WTC11 (cell line): ENCODE data around the gene KCNJ11.

Experiments
- CTCF ChIP-seq: fragments of 200-600 bp; IDR thresholded peaks from 2 replicates; pipeline ENCODE4 v1.8.0; 2022; ENCODE audit warnings: antibody characterized with exemption
- NFE2L1 ChIP-seq: sonication (generic); formaldehyde crosslinking; IDR thresholded peaks from 2 replicates; pipeline ENCODE4 v1.8.1; 2023; ENCODE audit warnings: missing genetic modification reagents
- TCF7 ChIP-seq: sonication (generic); formaldehyde crosslinking; IDR thresholded peaks from 2 replicates; pipeline ENCODE4 v1.8.0; 2022; ENCODE audit warnings: mild to moderate bottlenecking, low read depth, missing genetic modification reagents, moderate library complexity
- TF ChIP-seq, protein P1 (sequence below): sonication (generic); formaldehyde crosslinking; IDR thresholded peaks from 2 replicates; pipeline ENCODE4 v1.8.1; 2022; ENCODE audit warnings: low read depth, missing genetic modification reagents, borderline replicate concordance
- TF ChIP-seq, protein P2 (sequence below): sonication (generic); formaldehyde crosslinking; IDR thresholded peaks from 2 replicates; pipeline ENCODE4 v1.8.1; 2022; ENCODE audit warnings: mild to moderate bottlenecking, moderate library complexity, missing genetic modification reagents
- TF ChIP-seq, protein P3 (sequence below): sonication (generic); formaldehyde crosslinking; IDR thresholded peaks from 2 replicates; pipeline ENCODE4 v1.8.0; 2022; ENCODE audit warnings: mild to moderate bottlenecking, missing genetic modification reagents

DNA sequence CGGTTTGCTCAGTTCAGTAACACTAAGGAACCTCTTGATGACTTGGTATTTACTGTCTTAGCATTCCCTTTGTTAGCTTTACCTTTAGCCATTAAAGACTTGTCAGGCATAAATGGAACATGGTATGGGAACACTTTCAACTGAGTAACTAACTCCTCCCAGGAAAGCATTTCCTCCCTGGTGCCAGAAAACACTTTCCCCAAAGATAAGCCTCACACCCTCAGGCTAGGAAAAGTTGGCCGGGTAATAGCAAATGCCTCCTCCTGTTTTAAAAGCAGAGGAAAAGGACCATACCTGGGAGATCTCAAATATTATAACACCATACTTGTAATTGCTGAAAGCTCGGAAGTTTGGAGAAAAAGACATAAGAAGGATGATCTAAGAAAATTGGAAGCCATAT lies 12.0 kb downstream of the KCNJ11 start:
- TF ChIP-seq, protein P1, sequence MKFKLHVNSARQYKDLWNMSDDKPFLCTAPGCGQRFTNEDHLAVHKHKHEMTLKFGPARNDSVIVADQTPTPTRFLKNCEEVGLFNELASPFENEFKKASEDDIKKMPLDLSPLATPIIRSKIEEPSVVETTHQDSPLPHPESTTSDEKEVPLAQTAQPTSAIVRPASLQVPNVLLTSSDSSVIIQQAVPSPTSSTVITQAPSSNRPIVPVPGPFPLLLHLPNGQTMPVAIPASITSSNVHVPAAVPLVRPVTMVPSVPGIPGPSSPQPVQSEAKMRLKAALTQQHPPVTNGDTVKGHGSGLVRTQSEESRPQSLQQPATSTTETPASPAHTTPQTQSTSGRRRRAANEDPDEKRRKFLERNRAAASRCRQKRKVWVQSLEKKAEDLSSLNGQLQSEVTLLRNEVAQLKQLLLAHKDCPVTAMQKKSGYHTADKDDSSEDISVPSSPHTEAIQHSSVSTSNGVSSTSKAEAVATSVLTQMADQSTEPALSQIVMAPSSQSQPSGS (CRISPR knock-in tag): no peak
- TF ChIP-seq TCF7 (no peak), CTCF (no peak), NFE2L1 (CRISPR knock-in tag) (no peak)
- TF ChIP-seq, protein P2, sequence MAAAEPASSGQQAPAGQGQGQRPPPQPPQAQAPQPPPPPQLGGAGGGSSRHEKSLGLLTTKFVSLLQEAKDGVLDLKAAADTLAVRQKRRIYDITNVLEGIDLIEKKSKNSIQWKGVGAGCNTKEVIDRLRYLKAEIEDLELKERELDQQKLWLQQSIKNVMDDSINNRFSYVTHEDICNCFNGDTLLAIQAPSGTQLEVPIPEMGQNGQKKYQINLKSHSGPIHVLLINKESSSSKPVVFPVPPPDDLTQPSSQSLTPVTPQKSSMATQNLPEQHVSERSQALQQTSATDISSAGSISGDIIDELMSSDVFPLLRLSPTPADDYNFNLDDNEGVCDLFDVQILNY: no peak
- TF ChIP-seq, protein P3, sequence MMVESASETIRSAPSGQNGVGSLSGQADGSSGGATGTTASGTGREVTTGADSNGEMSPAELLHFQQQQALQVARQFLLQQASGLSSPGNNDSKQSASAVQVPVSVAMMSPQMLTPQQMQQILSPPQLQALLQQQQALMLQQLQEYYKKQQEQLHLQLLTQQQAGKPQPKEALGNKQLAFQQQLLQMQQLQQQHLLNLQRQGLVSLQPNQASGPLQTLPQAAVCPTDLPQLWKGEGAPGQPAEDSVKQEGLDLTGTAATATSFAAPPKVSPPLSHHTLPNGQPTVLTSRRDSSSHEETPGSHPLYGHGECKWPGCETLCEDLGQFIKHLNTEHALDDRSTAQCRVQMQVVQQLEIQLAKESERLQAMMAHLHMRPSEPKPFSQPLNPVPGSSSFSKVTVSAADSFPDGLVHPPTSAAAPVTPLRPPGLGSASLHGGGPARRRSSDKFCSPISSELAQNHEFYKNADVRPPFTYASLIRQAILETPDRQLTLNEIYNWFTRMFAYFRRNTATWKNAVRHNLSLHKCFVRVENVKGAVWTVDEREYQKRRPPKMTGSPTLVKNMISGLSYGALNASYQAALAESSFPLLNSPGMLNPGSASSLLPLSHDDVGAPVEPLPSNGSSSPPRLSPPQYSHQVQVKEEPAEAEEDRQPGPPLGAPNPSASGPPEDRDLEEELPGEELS (CRISPR knock-in tag): no peak
